T-helper 2 cell (primary cell): Measurements from ENCODE around the gene GABBR2.

Experiments
- DNase-seq, 5 experiments: peaks; one replicate each; pipeline versions ENCODE4 v3.0.0 to v3.0.0-alpha.2; 2012 to 2022

GABBR2 gene

GRCh38 chr9:98385751-98386150 is 323.0 kb downstream of the GABBR2 start:
- DNase-seq, result no peak

GRCh38 chr9:98383758-98384157 is 325.0 kb downstream of the GABBR2 start:
- DNase-seq, result no peak

- DNase-seq, result no peak
Observed at GRCh38 chr9:98381311-98382103, 327.2 kb downstream of the GABBR2 start.

GRCh38 chr9:98380065-98380681 is 328.6 kb downstream of the GABBR2 start:
- no peak for DNase-seq

- DNase-seq, result no peak
Observed at GRCh38 chr9:98379572-98379971, 329.2 kb downstream of the GABBR2 start.

GRCh38 chr9:98378794-98379193 is 329.9 kb downstream of the GABBR2 start:
- no peak for DNase-seq

- DNase-seq, result no peak
Observed at GRCh38 chr9:98378206-98378780, 330.4 kb downstream of the GABBR2 start.

- no peak for DNase-seq
Observed at GRCh38 chr9:98375138-98375726, 333.5 kb downstream of the GABBR2 start.

GRCh38 chr9:98374385-98375051 is 334.2 kb downstream of the GABBR2 start:
- no peak for DNase-seq

GRCh38 chr9:98373609-98374008 is 335.1 kb downstream of the GABBR2 start:
- no peak for DNase-seq

GRCh38 chr9:98372077-98372836 is 336.5 kb downstream of the GABBR2 start:
- DNase-seq, result no peak

- DNase-seq, result no peak
Observed at GRCh38 chr9:98370976-98371315, 337.8 kb downstream of the GABBR2 start.

GRCh38 chr9:98370300-98370975 is 338.3 kb downstream of the GABBR2 start:
- DNase-seq, result no peak

GRCh38 chr9:98369896-98370295 is 338.8 kb downstream of the GABBR2 start:
- DNase-seq, result no peak

GRCh38 chr9:98369471-98369870 is 339.3 kb downstream of the GABBR2 start:
- DNase-seq, result no peak

GRCh38 chr9:98369066-98369425 is 339.7 kb downstream of the GABBR2 start:
- no peak for DNase-seq

GRCh38 chr9:98368366-98369065 is 340.2 kb downstream of the GABBR2 start:
- DNase-seq, result no peak

GRCh38 chr9:98367923-98368322 is 340.8 kb downstream of the GABBR2 start:
- DNase-seq, result no peak

- no peak for DNase-seq
Observed at GRCh38 chr9:98367371-98367900, 341.3 kb downstream of the GABBR2 start.

GRCh38 chr9:98365781-98366180 is 343.0 kb downstream of the GABBR2 start:
- no peak for DNase-seq

- DNase-seq, result peak in 1 of 5 experiments; percentile 39
Observed at GRCh38 chr9:98365227-98365669, 343.5 kb downstream of the GABBR2 start.
